Hematopoietic multipotent progenitor cell treated with erythropoietin and hydrocortisone succinate and interleukin-3 and kit ligand, for 8 days (in vitro differentiated cells): ENCODE results near the gene GRIK3.
"Not testable (repeated sequence)": the region's sequence is repeated elsewhere in the genome, so short reads cannot be mapped to it uniquely, and the experiment has no call there.

ENCODE experiments used
- DNase-seq: peaks from one replicate; pipeline ENCODE4 v3.0.0-alpha.2; 2015

Gene GRIK3

DNA sequence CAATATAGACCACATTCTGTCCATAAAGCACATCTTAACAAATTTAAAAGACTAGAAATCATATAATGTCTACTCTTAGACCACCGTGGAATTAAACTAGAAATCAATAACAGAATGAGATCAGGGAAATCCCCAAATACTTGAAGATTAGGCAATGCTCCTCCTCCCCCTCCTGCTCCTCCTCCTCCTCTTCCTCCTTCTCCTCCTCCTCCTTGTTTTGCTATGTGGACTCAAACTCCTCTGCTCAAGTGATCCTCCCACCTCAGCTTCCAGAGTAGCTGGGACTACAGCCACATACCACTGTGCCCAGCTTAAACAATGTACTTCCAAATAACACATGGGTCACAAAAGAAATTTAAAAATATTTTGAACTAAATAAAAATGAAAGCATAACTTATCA is 134.2 kb downstream of the GRIK3 start:
- DNase-seq: no peak

DNA sequence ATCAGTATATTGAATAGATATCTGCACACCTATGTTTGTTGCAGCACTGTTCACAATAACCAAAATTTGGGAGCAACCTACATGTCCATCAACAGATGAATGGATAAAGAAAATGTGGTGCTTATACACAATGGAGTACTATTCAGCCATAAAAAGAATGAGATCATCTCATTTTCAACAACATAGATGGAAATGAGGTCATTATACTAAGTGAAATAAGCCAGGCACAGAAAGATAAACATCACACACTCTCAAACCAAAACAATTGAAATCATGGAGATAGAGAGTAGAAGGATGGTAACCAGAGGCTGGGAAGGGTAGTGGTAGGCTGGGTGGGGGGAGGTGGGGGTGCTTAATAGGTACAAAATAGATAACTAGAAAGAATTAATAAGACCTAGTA is 136.5 kb downstream of the GRIK3 start:
- not testable (repeated sequence) for DNase-seq

DNA sequence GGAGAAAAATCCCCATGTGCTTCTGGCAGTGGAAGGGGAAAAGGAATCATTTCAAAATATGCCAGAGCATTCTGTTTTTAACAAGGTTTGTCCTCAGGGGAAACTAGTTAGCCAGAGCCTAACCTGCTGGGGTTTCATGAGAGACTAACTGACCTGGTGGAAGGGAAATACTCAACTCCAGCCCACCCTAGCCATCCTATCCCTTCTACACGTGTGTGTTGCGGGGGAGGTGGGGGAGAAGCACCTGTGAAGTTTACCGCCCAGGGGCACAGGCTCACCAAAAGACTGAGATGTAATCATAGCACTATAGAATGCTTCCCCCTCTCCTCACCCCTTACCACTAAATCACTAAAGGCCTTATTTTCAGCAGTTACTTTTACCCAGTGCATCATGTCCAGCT is 139.5 kb downstream of the GRIK3 start:
- DNase-seq: no peak

DNA sequence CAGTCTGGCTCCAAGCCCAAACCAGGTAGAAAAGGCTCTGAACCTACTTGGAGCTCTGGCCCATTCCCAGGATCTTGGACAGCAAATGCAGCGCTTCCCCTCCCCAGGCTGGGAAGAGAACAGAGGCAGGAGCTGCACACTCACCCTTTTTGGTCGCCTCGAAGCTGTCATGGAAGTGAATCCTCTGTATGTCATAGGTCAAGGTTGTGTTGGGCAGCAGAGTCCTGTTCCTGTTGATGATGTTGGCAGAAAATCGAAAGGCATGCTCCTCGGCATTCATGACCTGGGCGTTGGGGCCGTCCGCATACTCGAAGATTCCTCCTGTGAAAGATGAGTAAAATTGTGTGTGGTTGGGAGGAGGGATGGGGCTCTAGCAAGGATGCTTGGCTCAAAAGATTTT is 143.5 kb downstream of the GRIK3 start:
- DNase-seq: no peak

DNA sequence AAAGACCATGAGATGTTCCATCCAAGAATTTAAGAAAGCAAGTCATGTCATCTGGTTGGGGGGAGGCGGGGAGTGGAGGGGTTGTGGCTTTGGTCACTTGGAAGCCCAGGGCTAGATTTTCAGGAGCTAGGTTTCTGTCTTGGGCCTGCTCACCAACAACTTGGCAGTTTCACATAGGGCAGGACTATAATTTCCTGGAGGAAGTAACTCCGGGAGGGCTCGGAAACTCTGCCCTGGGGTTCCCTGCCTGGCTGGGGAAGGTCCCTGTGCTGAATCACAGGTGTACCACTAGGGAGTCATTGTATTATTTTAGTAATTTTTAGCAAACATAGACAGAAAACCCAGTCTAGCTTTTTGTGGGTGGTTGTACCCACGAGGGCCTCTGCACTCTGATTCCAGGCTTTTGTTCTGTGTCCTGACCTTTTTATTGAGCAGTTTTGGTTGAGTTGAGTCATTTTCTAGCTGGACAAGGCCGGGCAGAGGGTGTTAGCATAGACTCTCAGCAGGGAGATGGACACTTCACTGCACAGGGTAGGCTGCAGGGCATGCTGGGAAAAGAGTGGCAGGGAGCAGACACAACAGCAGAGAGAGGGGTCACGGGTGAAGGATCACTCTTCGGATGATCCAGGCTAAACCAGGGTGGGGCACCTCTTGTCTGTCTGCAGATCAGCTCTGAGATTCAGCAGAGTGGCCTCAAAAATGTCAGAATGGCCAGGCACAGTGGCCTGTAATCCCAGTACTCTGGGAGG is 144.7 kb downstream of the GRIK3 start:
- no peak for DNase-seq

DNA sequence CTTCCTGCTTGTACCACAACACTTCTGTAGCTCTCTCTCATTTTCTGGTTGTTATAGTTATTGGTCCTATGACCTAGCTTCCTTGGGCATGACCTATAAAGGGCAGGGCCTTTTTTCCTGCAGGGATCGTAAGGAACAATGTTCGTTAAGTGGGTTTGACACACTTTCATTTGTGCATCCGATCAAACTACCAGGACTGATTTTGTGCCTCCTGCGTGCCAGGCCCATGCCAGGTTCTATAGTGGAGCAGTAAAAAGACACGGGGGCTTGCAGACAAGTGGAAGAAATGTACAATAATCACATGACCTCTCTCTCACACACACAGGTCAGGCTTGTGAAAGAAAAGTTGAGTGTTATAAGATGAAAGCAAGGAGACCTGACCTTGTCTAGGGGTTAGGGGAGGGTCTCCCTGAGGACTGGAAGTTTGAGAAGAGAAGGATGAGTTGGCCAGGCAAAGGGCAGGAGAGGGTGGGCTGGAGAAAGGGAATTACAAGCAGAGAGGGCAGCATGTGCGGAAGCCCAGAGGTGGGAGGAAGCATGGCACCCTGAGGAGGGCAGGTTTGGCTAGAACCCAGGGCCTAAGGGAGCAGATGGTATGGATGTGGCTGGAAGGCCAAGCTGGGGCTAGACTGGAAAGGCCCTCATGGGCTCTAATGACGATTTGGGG is 145.4 kb downstream of the GRIK3 start:
- DNase-seq: no peak

DNA sequence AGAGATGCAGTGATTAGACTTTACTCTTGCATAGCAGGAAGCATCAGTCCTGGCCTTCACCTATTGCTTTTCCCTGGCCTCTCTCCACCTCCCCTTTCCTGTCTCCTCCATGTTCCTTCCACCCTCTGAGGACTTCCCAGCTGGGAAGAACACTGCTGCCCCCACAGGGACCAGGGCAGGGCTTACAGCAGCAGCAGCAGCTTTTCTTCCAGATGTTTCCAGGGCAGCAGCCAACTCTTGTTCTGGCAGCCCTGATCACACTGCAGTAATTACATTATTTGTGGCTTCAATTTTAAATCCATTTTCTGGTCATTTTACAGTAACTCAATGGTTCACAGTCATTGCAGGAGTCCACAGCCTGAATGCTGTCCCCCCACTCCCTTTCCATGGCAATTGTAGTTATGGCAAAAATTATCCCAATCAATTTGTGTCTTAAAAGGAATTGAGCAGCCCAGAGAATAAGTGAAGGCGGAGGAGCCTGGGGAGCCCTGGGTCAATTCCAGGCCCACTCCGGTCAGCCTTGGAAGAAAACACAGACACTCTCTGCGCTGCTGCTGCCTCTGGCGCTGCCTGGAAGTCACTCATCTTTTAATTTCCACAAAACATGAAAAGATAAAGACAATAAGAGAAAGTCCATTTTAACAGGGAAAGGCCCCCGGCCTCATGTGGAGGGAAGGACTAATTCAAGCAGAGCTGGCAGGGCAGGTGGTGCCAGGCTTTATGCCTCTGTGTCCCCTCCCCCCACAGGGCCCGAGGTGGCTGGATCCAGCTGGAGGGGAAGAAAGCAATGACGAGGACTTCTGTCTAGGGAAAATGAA is 148.6 kb downstream of the GRIK3 start:
- no peak for DNase-seq

DNA sequence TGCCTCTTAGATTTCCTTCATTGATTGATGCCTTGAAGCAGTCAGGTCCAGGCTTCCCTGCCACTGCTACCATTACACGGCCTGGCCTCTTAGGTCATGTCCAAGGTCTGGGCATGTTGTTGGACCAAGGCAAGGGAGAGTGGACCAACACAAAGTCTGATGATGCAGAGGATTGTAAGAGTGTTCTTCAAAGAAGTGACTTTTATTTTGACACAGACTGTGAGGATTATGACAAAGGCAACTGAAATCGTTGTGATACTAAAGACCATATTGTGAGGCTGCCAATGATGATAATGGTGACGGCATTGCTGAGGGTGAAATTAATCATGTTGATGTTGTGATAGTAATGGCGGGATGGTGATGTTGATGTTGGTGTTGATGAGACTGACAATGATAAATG is 149.5 kb downstream of the GRIK3 start:
- no peak for DNase-seq

DNA sequence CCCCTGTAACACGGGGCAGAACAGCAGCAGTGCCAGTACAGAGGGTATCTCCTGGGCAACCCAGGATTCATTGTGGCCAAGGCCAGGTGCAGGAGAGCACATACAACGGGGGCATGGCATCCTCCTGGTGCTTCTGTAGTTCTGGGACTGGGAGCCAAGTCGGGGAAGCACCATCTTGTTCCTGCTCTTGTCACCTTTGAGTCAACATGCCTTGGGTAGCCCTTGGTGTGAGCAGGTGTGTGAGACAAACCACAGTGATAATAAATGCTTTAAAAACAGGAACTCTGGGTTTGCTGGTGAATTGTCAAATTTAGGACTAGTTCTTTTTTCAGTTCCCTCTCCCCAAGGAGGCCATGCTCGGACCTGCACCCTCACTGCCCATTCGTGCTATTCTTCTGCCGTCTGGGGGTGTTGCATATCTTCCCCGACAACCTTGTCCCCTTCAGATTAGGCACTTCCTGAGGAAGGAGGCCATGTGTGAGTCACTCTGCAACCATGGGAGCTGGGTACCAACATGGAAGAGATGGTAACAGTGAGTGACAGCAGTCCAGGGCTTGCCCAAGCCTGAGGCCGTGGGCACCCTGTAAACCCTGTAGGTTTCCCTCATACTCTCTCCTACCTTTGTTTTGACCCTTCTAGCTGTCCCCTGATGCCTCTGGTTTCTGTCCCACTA is 150.2 kb downstream of the GRIK3 start:
- no peak for DNase-seq

DNA sequence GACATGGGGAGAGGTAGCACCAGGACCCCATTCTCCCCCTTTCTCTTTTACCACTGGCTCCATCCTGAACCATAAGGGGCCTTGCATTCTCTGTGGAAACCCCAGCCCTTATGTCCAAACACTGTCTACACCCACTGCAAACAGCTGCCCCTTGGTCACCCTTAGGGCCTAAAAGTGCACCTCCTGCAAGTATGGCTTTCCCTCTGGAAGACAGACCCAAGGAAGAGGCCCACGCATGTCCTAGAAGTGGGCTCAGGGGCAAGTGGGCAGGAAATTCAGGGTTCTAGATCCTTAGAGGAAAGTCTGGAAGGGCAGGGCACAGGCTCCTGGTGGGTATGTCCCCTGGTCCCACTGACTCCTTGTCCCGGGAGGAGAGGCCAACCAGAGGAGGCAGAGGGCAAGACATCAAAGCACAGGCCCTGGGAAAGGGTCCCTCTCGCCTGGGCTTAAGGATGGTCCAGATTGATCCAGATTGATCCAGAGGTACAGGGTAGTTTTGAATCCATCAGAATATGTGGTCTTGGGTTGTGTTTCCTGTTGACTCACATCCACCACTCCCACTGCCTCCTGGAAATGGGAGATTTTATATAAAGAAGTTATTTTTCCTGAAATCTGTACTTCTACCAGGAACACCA is 150.9 kb downstream of the GRIK3 start:
- DNase-seq: no peak

DNA sequence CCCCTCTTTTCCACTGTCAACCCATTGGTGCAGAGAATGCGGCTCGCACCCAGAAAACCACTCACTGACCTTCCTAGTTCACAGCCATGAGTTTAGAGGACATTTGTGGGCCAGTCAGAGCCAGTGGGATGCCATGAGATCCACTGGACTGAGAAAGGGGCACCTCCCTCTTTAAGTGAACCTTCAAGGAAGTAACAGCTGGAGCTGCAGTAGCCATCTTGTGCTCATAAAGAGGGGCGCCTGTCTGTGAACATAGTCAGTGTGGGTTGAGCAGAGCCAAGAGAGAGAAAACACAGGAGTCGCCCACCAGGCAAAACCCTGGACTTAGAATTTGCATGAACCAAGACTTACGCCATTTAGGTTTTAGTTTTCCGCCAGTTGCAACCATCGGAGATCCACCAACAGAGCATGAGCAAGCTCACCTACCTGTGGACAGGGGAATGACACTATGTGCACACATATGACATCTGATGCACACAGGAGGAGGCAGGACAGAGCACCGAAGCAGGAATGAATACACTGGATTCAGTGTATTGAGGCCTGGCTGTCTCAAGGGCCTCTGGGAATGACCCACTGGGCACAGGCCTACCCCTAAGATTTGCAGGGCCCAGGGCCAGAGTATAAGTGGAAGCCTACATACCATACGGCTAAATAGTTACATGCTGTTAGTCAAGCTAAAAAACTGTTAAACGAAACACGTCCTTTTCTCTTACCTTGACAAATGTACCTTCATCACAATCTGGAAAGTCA is 151.6 kb downstream of the GRIK3 start:
- DNase-seq: no peak

DNA sequence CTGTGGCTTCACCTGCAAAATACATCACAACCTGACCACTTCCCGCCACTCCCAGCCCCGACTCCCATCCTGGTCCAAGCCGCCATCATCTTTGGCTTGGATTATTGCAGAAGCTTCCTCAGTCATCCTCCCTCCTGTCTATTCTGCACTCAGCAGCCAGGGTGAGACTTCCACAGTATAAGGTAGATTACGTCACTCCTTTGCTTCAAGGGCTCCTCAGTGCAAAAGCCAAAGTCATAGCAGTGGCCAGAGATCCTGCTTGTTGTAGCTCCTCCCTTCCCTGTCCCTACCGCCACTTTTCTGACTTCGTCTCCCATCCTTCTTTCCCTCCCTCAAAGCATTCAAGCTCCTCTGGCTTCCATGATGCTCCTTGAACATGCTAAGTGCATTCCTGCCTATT is 152.8 kb downstream of the GRIK3 start:
- DNase-seq: no peak

DNA sequence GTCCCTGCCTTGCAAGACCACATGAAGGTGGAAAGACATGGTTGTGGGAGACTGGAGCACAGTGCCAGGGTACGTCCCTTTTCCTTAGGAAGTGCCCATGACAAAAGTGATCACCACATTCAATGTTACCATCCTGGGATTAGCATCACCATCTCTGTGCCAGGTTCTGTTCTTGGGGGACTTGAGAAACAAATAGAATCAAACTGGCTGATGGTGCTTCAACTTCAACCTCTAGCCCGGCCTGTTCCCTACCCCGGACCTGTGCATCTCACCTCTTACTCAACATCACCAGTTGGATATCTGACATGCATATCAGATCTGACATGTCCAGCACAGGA is 153.3 kb downstream of the GRIK3 start:
- DNase-seq: no peak

DNA sequence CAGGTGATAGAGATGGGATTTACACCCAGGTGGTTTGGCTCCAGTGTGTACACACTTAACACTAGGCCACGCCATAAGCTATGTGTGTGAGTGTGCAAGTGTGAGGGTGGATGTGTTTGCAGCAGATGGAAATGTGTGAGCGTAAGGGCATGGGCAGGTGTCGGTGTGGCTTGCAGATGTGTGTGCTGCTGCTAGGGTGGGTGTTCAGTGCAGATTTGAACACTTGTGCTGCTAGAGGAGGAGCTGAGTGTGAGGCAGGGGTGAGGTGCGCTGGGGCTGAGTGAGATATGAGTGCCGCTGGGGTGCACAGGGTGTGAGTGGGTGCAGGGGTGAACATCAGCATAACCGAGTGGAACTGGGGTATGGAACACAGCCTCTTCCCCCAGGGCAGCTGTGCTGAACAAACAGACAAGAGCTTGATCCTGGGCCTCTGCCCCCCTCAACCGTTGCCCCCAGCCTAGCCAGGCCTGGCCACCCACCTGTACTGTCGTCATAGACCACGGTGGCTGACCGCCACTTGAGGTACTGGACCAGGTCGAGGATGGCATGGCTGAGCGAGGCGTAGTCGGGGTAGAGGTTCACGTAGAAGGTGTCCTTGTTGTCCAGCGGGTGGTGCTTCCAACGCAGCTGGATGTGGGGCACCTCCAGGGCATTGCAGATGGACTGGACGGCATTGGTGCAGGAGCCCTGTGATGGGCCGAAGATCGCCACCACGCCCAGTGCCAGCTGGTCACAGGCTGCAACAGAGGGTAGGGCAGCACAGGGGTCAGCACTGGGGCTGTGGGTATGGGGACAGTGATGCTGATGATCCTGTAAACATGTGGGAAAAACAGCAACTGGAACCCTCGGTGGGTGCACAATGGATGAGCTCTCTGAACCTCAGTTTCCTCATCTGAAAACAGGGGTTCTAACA is 153.9 kb downstream of the GRIK3 start:
- no peak for DNase-seq

DNA sequence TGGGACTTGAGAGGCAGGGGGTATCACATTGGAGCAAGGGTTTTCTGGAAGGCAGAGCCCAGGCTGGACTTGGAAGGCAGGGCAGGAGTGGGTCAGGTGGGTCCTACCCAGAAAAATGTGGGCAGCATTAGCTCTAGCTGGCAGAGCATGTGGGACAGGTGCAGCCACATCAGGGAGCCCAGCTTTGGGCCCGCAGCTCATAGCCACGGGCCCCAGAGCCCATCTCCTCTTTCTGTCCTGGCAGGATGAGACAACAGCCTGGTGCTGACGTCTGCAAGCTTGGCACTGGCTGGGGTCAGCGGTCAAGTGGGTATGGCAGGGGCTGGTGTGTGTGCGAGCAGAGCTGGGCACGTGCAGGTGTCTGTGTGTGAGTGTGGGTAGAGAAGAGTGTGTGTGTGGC is 154.7 kb downstream of the GRIK3 start:
- DNase-seq: no peak

DNA sequence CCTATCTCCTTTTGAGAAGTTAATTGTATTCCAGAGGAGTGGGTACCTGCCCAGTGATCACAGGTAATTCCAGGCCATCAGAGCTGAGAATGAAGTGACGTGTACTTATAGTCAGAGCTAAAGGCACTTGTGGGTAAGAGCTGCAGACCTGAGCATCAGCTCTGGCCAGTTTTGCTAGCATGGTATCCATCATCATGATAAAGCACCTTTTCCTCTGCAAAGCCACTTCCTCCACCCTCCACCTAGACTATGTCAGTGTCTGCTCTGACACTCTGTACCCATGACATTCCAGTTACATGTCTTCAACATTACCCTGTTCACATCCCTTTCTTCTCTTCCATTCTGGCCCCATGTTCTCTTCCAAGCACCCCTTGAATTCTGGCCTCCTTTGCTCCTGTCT is 157.3 kb downstream of the GRIK3 start:
- no peak for DNase-seq

DNA sequence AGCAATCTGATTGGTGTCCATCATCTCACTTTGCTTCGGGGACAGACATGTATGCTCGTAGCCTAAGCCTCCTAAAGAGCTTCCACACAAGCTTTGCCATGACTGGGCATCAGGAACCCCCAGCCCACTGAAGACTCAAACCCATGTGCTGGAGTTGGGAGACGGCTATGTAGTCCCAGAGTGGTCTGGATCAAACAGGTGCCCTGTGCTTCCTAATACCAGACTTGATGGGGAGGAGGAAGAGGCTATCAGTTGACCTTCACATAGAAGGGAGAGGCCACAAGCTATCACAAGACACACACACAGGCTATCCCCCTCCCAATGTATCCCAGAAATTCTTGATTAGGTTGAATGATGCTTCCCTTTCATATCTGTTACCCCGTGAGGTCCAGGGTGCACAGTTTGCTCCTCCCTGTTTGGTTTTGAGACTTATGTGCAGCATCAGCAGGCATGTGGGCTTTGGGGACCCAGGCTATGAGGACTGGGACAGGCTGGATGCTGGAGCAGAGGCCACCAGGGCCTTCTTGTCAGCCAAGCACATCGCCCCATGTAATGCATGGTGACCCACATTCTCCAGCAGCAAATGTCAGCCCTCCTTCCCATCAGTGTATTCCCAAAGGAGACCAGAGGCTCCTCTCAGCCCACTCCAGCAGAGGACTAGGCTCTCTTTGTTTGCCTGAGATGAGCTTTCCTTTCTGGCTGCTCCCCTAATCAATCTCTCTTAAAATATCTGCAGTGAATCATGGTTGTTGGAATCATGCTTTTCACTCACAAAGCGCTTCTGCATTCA is 159.8 kb downstream of the GRIK3 start:
- no peak for DNase-seq

DNA sequence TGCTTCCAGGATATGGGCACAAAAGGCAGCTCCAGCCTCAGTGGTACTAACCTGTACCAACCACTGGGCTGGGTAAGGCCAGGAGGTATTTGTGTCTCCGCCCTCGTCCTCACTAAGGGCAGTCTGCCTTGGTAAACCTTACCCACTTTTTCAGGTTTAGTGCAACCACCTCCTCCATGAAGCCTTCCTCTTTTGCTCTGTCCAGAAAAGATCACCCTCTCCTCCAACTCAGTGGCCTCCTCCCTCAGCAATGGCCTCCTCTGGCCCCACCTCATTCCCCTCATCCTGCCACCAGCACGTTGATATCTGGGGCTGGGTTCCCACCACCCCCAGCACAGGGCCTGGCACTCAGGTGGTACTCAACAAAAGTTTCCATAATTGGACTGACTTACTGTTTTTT is 161.5 kb downstream of the GRIK3 start:
- DNase-seq: no peak

DNA sequence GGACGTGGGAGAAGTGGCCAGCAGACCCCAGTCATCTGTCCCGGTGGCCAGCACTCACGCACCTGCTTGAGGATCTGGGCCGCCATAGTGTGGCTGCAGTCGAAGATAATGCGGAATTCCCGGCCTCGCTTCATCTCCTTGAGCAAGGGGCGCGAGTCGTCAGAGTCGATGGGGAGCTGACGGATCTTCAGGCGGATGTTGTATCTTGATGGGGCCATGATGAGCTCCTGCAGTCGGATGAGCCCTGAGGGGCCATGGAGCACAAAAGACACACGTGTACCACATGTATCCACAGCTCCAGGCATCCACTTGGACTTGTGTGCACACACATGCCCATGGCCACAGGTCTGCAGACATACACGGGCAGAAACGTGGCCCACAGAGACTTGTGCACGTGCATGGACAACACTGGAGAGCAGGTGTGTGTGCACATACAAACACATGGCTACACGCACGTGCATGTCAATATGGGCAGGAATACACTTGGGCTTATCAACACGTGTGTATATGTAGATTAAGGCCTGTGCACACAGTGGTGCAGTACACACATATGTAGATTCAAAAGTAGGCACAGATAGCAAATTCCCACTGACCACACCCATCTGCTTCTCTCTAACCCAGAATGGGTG is 162.1 kb downstream of the GRIK3 start:
- no peak for DNase-seq
